ENCODE results near the gene CACNA1C. TPM values are rescaled to one million over a fixed set of nuclear protein-coding genes. Genes with fewer than 3 reads are reported as not detected.

Gene CACNA1C
- total and polyA plus RNA-seq, 2 donors (not counting 1 experiment from before 2014, with no cell fraction given), result 7.6 to 11.4 TPM

DNA sequence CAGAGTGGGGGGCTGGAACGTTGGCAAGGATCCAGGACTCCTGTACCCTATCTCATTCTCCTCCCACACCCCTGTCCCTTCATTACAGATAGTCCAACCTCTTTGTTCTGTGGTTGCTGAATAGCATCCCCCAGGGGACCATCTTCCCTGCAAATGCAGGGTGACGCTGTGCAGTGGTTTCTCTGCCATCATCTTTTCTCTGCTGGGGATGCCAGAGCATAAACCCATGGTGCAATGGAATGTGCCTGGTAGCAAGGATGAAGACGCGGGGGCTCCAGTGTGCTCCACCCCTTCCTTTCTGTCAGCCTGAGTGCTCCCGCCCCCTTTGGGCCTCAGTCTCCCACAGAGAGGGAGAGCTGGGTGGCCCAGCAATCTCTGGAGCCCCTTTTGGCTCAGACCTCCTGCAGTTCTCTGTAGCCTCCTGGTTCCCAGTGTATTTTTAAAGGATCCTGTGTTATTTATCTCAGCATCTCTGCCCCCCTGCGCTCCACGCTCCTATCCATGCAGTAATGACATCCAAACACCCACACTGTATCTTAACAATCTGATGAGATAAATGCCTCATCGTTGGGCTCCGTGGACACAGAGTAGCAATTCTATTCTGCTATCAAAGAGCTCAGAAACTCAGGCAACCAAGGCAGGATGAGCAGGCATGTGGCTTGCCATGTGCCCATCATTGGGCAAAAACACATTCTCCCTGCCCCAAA lies 212.8 kb downstream of the CACNA1C start:
- Histone ChIP-seq H3K4me2 (ENCODE audit: extremely low read depth, insufficient read depth, low read length) (no peak overlapping the region), H2AFZ (ENCODE audit: low read length) (no peak overlapping the region), H3K27me3 (ENCODE audit: control insufficient read depth, insufficient read depth, low read length) (no peaks in the 10 kb centered on the region), H4K20me1 (ENCODE audit: control insufficient read depth, extremely low read depth, insufficient read depth, low read length) (no peaks in the 10 kb centered on the region), H3K4me1 (ENCODE audit: control insufficient read depth, extremely low read depth, insufficient read depth, low read length) (peaks cover 60% of the 10 kb centered on the region), H3K79me2 (ENCODE audit: control insufficient read depth, insufficient read depth, low read length) (no peaks in the 10 kb centered on the region), H3K36me3 (ENCODE audit: control insufficient read depth, insufficient read depth, low read length) (no peaks in the 10 kb centered on the region), H3K4me3 (replicated peaks in 1 of 4; ENCODE audit: control extremely low read depth in 1 of 4, insufficient read depth in 1 of 4, low read depth in 3 of 4, low read length in 4 of 4) (no peak overlapping the region), H3K9me3 (ENCODE audit: control insufficient read depth, insufficient read depth, low read depth, low read length) (no peaks in the 10 kb centered on the region), H3K9ac (ENCODE audit: insufficient read depth, low read length) (no peak overlapping the region), H3K27ac (ENCODE audit: insufficient read depth, low read length) (peak overlapping the region; percentile 75)
- TF ChIP-seq, protein P1, sequence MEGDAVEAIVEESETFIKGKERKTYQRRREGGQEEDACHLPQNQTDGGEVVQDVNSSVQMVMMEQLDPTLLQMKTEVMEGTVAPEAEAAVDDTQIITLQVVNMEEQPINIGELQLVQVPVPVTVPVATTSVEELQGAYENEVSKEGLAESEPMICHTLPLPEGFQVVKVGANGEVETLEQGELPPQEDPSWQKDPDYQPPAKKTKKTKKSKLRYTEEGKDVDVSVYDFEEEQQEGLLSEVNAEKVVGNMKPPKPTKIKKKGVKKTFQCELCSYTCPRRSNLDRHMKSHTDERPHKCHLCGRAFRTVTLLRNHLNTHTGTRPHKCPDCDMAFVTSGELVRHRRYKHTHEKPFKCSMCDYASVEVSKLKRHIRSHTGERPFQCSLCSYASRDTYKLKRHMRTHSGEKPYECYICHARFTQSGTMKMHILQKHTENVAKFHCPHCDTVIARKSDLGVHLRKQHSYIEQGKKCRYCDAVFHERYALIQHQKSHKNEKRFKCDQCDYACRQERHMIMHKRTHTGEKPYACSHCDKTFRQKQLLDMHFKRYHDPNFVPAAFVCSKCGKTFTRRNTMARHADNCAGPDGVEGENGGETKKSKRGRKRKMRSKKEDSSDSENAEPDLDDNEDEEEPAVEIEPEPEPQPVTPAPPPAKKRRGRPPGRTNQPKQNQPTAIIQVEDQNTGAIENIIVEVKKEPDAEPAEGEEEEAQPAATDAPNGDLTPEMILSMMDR (conservative IDR thresholded peaks at IDR 0.05 in 1 of 2, IDR thresholded peaks at IDR 0.05 in 1 of 2; ENCODE audit: low read depth in 1 of 2, low read length in 2 of 2), result no peak
- TF ChIP-seq EZH2 (IDR thresholded peaks at IDR 0.05; ENCODE audit: low read length, missing control alignments), result no peak
- DNase-seq (ENCODE audit: low read depth in 2 of 2), result peak in 1 of 2 donors; percentile 77

DNA sequence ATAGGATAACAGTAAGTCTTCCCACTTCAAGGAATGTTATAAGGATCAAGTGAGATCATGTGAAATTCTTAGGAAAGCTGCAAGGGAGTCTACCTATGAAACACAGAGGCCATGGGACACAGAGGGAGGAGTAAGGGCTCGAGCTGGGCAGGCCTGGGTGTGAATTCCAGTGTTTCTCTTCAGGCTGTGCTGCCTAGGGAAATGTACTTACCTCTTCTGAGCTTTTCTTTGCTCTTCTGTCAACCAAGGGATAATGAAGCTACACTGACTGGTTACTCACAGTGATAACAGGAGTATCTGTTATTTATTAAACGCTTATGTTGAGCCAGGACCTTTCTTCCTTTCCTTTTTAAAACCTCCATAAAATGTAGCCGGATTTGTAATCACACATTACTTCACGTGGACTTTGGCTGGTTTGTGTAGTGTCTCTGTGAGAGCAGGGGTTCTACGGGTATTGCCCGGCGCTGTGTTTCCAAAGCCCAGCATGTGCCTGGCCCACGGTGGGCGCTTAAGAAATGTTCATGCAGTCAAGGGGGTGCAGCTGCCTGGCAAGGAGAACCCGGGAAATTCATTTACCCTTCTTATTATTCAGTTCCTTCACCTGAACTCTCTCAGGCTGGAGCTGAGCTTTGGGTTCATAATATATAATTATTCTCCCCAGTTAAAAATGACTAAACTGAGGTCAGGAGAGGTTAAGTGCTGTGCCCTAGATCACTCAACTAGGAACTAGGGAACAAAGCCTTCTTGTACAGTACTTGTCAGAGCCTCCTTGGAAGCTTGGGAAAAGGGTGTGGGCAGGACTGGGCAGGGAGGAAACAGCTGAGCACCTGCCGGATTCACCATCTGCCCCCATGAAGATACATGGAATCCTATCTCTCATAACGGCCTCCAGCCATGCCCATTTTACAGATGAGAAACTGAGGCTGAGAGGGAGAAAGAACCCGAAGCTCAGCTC lies 214.2 kb downstream of the CACNA1C start:
- Histone ChIP-seq H3K4me3 (replicated peaks in 1 of 4; ENCODE audit: control extremely low read depth in 1 of 4, insufficient read depth in 1 of 4, low read depth in 3 of 4, low read length in 4 of 4) (no peak overlapping the region), H3K9me3 (ENCODE audit: control insufficient read depth, insufficient read depth, low read depth, low read length) (no peaks in the 10 kb centered on the region), H3K9ac (ENCODE audit: insufficient read depth, low read length) (no peak overlapping the region)

More for the DNA sequence above, 214.2 kb downstream of the CACNA1C start:
- TF ChIP-seq EZH2 (IDR thresholded peaks at IDR 0.05; ENCODE audit: low read length, missing control alignments), result no peak
- TF ChIP-seq, protein P1 (conservative IDR thresholded peaks at IDR 0.05 in 1 of 2, IDR thresholded peaks at IDR 0.05 in 1 of 2; ENCODE audit: low read depth in 1 of 2, low read length in 2 of 2), result no peak
- Histone ChIP-seq H2AFZ (ENCODE audit: low read length) (no peak overlapping the region), H3K4me2 (ENCODE audit: extremely low read depth, insufficient read depth, low read length) (no peak overlapping the region), H3K79me2 (ENCODE audit: control insufficient read depth, insufficient read depth, low read length) (no peaks in the 10 kb centered on the region), H3K27ac (ENCODE audit: insufficient read depth, low read length) (peak overlapping the region; percentile 80), H3K27me3 (ENCODE audit: control insufficient read depth, insufficient read depth, low read length) (no peaks in the 10 kb centered on the region), H3K4me1 (ENCODE audit: control insufficient read depth, extremely low read depth, insufficient read depth, low read length) (peaks cover 56% of the 10 kb centered on the region), H3K36me3 (ENCODE audit: control insufficient read depth, insufficient read depth, low read length) (no peaks in the 10 kb centered on the region), H4K20me1 (ENCODE audit: control insufficient read depth, extremely low read depth, insufficient read depth, low read length) (no peaks in the 10 kb centered on the region)
- DNase-seq (ENCODE audit: low read depth in 2 of 2), result no peak
